HG03342 (cell line): ENCODE measurements around the gene RPA4.
"Not testable (repeated sequence)": the region's sequence is repeated elsewhere in the genome, so short reads cannot be mapped to it uniquely, and the experiment has no call there.

Experiments
- ATAC-seq: cut with Tn5 transposase; IDR thresholded peaks from one replicate; pipeline ENCODE4 v1.9.1; 2021; ENCODE audit warnings: mild to moderate bottlenecking, moderate library complexity; ENCODE audit not compliant: unreplicated experiment

The RPA4 gene, protein sequence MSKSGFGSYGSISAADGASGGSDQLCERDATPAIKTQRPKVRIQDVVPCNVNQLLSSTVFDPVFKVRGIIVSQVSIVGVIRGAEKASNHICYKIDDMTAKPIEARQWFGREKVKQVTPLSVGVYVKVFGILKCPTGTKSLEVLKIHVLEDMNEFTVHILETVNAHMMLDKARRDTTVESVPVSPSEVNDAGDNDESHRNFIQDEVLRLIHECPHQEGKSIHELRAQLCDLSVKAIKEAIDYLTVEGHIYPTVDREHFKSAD

GRCh38 chrX:96883608-96884007 is at the start of gene RPA4:
Gene RPA4, plus strand, starts transcription at chrX:96883908. Its CDS starts 403 bp downstream, at chrX:96884311.
- ATAC-seq = no peak

- ATAC-seq = no peak
These were observed 49.6 kb upstream of the RPA4 start for GRCh38 chrX:96834137-96834536.

DNA sequence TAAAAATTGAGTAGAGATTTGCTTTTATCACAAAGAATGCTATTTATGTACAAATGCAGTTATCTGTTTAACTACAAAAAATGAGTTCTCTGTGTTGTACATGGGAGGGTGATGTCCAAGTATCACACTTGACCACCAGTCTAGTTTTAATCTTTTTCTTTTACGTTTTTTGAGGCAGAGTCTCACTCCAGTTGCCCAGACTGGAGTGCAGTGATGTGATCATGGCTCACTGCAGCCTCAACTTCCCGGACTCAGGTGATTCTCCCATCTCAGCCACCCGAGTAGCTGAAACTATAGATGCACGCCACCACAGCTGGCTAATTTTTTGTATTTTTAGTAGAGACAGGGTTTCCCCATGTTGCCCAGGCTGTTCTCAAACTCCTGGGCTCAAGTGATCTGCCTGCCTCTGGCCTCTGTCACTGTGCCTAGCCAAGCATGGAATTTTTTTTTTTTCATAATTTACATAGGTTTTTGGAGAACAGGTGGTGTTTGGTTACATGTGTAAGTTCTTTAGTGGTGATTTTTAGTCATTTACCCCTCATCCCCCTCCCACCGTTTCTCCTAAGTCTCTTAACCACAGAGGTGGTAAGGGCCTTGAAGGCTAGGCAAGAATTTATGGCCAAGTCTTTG is 47.9 kb upstream of the RPA4 start:
- ATAC-seq = peak; percentile 85

- ATAC-seq = no peak
These were observed 45.9 kb upstream of the RPA4 start for GRCh38 chrX:96837808-96838207.

DNA sequence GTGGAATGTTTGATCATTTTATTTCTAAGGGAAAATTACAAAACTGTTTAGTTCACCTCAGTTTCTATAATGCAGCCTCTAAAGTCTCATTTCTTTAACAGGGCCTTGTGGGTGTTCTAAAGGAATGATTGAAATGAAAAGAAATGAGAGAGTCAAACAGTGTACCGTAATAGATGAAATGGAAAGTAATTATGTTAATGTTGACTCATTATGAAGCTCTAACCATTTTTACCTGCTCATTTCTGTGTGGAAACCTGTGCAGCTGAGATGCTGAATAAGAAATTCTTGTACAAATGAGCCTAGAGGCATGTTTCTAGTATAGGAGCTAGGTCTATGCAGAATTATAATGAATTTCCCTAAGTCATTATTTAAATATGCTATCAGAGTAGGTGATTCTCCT is 45.2 kb upstream of the RPA4 start:
- ATAC-seq = no peak

DNA sequence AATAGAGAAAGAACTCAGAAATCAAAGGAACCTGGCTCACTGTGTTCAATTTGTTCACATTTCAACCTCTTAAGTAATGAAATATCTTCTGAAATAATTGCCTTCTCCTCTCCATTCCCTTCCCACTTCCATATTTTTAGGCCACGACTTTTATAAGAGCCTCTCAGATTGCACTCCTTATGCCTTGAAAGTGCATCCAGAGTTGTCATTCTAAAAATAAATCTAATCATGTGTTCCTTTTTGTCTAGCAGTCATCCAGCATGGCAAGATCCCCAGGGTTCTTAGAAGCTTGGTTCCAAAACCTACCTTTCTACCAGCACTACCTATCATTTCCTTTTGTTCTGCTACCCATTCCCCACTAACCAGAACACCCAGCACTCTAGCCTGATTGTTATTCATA is 42.4 kb upstream of the RPA4 start:
- no peak for ATAC-seq

DNA sequence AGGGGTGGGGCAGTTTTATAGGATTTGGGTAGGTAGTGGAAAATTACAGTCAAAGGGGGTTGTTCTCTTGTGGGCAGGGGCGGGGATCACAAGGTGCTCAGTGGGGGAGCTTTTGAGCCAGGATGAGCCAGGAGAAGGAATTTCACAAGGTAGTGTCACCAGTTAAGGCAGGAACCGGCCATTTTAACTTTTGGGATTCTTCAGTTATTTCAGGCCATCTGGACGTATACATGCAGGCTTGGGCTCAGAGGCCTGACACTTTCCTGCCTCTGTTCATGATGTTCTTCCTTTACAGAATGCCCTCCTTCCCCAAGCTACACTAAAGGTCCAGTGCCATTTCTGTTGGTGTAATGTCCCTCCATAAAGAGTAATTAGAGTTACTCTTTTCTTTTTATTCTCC is 41.8 kb upstream of the RPA4 start:
- not testable (repeated sequence) for ATAC-seq

DNA sequence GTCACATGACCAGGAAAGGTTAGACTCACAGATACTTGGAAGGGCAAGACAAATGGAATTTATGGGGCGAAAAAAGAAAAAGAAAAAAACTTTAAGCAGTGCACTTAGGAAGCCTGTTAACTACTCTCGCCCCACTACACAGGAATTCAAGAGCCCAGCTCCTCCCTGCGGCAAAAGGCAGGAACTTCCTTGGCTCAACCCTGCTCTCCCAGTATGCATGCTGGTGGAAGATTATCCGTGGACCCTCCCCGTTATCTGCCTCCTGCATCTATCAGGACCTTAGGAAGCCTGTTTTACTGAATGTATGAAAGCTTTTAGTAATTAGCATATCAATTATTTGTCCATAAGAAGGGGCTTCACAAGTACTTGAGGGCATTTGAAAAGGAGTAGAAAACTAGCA is 40.1 kb upstream of the RPA4 start:
- ATAC-seq = no peak

- ATAC-seq = no peak
These were observed 36.9 kb upstream of the RPA4 start for GRCh38 chrX:96846841-96847240.

- ATAC-seq = not testable (repeated sequence)
These were observed 24.3 kb upstream of the RPA4 start for GRCh38 chrX:96859422-96859821.

DNA sequence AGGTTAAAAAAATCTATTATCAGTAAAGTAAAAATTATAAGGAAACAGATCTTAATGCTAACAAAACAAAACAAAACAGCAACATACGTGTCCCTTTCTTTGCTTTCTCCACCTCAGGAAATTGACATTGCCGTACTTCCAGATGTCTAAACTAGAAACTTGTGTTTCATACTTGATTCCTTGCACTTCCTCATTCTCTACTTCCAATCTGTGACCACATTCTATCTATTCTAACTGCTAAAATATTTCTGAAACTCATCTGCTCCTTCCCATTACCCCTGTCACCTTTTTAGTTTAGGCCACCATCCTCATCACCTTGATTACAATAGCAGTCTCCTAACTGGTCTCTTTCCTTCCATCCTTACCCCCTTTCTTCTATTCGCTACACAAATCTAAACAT is 22.5 kb upstream of the RPA4 start:
- peak; percentile 76 for ATAC-seq

DNA sequence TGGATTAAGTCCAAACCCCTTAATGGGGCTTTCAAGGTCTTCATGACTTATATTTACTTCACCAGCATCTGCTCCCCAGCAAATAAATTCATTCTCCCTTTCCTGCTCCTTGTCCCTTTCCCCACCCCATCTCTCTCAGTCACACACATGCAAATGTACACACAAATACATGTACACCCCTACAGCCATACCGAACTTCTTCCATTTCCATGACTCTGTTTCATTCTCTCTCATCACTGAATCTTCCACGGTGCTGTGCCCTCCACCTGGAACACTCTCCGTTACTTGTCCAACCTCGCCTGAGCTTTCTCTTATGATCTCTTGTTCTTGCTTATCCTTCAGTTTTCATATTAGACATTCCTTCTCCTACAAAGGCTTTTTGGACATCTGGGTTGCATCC is 22.0 kb upstream of the RPA4 start:
- ATAC-seq = peak; percentile 41

- no peak for ATAC-seq
These were observed 319 bp downstream of the RPA4 start for GRCh38 chrX:96884027-96884426.

GRCh38 chrX:96889726-96890125 is 6.0 kb downstream of the RPA4 start:
- no peak for ATAC-seq

DNA sequence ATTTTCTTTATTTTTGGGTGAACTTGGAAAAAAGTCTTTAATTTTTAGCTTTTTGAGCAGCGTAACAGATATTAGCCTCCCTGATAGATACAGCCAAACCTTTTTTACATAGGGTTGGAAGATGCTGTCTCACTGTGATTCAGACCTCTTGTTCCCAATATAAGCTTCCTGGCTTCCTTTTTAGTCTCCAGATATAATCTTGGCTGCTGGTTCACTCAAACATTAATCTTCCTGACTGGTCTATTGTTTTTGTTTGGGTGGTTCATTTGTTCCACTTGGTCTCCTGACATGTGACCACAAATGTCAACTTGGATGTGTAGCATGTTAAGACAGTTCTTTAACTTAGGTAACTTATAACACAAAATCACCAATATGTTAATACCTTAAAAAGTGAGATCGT is 23.0 kb downstream of the RPA4 start:
- ATAC-seq = no peak

- no peak for ATAC-seq
These were observed 24.0 kb downstream of the RPA4 start for GRCh38 chrX:96907516-96908272.

DNA sequence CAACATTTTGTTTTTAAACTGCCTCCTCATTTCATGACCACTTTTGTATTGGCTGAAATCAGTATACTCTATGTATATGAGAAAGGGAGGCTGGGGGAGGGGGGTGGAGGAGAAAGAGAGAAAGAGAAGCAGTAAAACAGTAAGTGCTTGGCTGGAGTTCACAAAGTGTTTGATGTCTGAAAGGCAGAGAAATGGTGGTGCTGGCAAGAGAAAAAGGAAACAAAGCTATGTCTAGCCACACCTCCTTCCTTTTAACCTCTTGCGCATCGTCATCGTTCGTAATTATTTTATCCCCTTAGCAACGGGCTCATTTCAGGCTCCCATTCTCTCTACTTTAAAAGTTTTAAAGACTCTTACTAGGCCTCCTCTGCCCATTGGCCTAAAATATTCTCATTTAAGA is 25.6 kb downstream of the RPA4 start:
- no peak for ATAC-seq

DNA sequence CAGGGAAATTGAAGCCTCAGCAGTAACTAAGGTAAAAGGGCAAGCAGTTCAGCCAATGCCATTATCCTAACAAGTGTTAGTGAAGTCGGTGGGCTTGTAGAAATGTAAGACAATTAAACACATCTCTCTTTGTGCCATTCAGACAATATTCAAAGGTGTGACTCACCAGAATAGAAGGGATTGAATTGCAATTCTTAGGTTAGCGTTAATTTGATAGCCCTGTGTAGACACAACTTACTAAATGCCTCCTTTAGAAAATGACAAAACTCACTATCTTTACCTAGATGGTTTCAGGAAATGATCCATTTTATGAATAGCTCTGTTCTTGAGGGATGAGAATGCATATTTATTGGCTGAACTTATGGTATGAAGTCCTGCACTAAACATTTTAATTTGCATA is 35.2 kb downstream of the RPA4 start:
- no peak for ATAC-seq

DNA sequence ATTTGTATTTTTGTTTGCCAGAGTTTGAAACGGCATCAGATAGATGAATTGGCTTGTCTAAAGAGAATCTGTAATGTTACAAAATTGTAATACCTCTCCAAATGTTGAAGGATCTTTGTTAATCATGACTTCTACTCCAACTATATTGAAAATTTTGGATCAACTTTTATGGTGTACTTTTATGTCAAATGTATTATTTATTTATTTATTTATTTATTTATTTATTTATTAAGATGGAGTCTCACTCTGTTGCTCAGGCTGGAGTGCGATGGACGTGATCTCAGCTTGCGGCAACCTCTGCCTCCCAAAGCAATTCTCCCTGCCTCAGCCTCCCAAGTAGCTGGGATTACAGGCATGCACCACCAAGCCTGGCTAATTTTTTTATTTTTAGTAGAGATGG is 36.0 kb downstream of the RPA4 start:
- ATAC-seq = no peak

DNA sequence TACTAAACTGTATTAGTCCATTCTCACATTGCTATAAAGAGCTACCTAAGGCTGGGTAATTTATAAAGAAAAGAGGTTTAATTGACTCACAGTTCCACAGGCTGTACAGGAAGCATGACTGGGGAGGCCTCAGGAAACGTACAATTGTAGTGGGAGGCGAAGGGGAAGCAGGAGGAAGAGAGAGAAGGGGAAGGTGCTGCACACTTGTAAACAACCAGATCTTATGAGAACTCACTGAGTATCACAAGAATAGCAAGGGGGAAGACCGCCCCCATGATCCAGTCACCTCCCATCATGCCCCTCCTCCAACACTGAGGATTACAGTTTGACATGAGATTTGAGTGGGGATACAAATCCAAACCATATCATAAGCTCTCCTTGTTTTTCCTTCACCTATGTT is 40.9 kb downstream of the RPA4 start:
- no peak for ATAC-seq

DNA sequence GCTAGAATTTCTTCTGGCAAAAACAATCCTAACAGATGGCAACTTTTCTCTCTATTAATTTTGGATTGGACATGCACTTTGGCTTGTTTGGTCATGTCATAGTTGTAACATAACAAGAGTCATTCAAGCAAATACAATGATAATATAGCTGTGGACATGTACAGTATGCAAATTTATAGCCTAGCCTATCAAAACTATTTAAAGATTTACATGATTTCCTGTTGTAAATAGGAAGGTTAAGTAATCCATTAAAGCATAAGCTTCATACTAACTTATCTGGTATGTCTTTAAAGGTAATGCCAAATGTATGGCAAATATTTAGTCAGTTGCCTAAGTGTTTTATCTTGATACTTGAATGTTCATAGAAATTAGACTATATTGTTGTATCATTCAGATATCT is 45.3 kb downstream of the RPA4 start:
- ATAC-seq = no peak
